NT2/D1 (cell line): ENCODE data around the gene REV3L.

ENCODE experiments used
- SUZ12 ChIP-seq: IDR thresholded peaks from 2 replicates; pipeline ENCODE4 v1.6.1; 2011; ENCODE audit not compliant: insufficient read length, insufficient read depth; ENCODE audit errors: extremely low read depth
- YY1 ChIP-seq: IDR thresholded peaks from 2 replicates; pipeline ENCODE4 v1.6.1; 2011; ENCODE audit not compliant: insufficient read length, insufficient read depth
- ZNF274 ChIP-seq: IDR thresholded peaks from 2 replicates; pipeline ENCODE4 v1.6.1; 2011; ENCODE audit warnings: mild to moderate bottlenecking, low read depth, low read length

- TF ChIP-seq ZNF274 (no peak), YY1 (no peak), SUZ12 (no peak)
Observed at GRCh38 chr6:111484633-111484930, 1.6 kb upstream of the REV3L start.
